Activated CD4-positive, CD25-positive, alpha-beta regulatory T cell treated with anti-CD3 and anti-CD28 coated beads, Interleukin-2, amount 50 U/mL, for 16 hours (primary cell): ENCODE measurements around the gene UROC1.

ENCODE experiments used
- DNase-seq: peaks from one replicate; pipeline ENCODE4 v3.0.0-alpha.2; 2020; ENCODE audit warnings: low read depth, low spot score

The UROC1 gene

GRCh38 chr3:126441256-126441880, 76.2 kb downstream of the UROC1 start:
- DNase-seq = no peak

DNA sequence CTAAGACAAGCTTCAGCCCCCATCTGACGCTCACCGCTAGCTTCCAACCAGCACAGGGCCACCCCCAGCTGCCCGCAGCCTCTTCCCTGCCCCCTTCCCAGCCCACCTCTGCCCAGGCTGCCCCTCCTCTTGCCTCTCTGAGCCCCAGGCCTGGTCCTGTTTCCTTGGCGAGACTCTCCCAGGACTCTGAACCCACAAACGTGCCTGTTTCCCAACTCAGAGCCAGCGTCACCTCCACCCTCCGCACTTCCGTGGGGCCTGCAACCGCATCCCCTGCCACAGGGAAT, 76.9 kb downstream of the UROC1 start:
- DNase-seq = no peak

GRCh38 chr3:126439968-126440708, 77.4 kb downstream of the UROC1 start:
- DNase-seq = no peak

DNA sequence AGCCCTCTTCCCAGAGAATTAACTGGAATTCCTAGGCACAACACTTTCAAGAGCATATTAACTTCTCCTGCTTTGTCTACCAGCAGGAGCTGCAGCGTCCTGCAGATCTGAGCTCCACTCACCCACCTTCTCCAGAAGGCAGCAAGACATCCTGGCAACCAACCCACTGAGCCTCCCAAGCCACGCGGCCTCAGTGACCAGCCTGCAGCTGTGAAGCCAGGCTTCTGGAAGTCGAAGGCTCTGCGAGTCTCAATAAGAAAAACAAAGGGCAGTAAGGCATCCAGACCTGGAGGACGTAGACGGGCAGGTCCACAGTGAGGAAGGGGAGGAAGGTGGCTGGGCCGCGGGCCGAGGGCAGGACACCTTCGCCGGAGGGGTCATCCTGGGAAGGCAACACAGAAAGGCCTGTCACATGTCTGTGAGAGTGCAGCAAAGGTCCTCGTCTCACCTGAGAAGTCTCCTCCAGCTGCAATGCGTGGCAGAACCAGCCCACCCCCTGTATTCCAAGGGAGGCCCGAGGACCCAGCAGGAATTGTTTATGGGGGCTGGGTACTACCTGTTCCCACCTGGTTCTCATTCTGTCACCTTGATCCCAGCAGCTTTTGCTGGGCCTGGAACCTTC, 78.1 kb downstream of the UROC1 start:
- no peak for DNase-seq

GRCh38 chr3:126438746-126439145, 78.8 kb downstream of the UROC1 start:
- no peak for DNase-seq

DNA sequence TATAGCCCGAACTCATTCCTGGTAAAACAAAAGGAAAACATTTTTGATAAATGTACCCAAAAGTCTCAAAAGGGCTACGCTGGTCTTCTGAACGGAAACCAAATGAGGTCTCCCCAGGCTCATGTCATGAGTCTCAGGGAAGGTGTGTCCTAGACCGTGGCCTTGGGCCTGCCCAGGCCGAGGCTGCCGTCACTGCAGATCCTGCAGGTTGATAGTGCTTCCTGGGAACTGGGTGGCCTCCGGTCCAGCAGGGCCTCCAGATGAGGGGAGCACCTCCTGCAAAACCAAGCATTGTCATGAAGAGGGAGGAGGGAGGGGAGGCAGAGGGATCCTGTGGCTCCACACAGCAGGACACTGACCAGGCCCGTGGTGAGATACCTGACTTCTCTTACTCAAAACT, 79.4 kb downstream of the UROC1 start:
- no peak for DNase-seq

- no peak for DNase-seq
These were observed 80.5 kb downstream of the UROC1 start for GRCh38 chr3:126436826-126437717.

GRCh38 chr3:126435456-126436315, 81.9 kb downstream of the UROC1 start:
- DNase-seq = no peak

DNA sequence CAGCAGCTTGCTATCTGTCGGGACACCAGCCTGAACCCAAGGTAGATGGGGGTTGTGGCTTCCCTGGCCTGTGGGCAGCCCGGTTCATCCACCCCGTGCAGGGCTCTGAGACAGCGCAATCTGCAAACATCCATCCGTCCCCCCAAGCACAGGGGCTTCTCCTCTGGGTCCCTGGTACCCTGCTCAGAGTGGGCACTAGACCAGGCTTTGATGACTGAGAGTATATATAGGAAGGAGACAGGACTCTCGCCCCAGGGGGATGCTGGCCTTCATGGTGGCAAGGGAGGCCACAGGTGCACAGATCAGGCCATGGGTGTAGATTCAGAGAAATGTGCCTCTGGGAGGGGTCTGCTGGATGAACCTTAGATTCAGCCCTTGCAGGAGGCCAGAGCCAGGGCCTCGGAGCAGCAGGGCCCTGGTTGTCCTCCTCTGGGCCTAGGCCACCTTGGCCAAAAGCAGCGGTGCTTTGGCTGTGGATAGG, 82.6 kb downstream of the UROC1 start:
- DNase-seq = no peak

GRCh38 chr3:126434264-126434590, 83.3 kb downstream of the UROC1 start:
- no peak for DNase-seq

DNA sequence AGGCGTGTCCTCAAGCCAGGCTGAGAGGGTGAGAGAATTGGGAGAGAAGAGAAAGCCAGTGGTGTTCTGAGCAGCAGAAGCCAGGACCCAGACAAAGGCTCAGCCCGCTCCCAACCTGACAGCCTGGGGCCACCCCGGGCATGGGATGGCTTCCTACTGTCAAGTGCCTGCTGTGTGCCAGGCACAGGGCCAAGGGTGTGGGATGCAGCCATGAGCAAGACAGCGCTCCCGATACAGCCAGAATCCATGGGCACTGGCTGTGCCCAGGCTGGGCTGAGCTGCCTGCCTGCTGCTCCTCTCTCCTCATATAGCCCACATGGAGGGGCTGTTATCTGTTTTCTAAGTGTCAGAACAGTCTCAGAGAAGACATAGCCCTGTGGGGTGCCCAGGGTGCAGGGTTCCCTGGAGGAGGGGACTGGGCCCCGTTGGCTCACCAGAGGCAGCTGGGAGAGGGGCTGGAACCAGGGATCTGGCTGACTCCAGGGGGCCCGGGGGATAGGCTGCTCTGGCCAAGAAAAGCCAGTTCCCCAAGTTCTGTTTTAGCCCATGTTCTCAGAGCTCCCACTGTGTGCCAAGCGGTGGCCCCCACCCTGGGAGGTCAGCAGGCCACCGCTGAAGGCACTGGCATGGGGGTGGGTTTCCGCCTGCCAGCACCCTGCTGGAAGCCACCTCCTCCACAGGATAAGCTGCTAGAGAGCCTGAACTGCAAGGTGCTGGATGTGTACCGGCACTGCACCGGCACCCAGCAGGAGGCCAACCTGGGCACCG, 83.9 kb downstream of the UROC1 start:
- DNase-seq = no peak

- no peak for DNase-seq
These were observed 84.5 kb downstream of the UROC1 start for GRCh38 chr3:126433105-126433430.

DNA sequence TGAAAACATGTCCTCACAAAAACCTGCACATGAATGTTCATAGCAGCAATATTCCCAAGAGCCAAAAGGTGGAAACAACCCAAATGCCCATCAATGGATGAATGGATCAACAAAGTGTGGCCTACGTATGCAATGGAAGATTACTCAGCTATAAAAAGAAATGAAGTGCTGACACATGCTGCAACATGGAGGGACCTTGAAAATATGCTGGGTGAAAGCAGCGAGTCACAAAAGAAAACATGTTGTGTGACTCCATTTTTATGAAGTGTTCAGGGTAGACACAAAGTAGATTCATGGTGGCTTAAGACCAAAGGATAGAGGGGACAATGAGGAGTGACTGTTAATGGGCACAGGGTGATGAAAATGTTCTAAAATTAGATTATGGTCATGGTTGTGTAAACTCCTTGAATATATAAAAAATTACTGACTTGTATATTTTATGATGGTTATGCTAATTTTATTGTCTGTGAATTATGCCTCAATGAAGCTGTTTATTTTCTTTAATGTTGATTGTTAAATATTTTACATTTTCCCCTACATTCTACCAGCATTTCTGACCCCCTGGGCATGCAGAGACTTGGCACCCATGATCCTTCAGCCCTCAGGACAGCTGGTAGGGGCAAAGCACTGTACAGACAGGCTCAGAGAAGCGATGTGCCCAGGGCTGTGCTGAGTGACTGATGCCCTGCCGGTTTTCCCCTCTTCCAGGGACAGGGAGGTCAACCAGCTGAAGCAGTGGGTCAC, 85.0 kb downstream of the UROC1 start:
- no peak for DNase-seq
